Stimulated activated CD4-positive, alpha-beta T cell treated with anti-CD3 and anti-CD28 coated beads, Interleukin-12 subunit alpha, Interleukin-12 subunit beta, amount 100 ng/mL, for 4 hours (primary cell): Measurements from ENCODE around the gene ATP6V0B.
A peak's percentile ranks its signal among the peaks of the same experiment; 100 is the strongest.

Experiments used
- DNase-seq: peaks from one replicate; pipeline ENCODE4 v3.0.0-alpha.2; 2020

The ATP6V0B gene

GRCh38 chr1:43969746-43970466 is 4.9 kb upstream of the ATP6V0B start, which contains the start of gene DPH2:
DPH2 (plus strand) TSS chr1:43970010; CDS start chr1:43970176, 166 bp downstream.
- DNase-seq = peak; percentile 93

- DNase-seq = no peak
Observed at GRCh38 chr1:43970502-43970901, 4.3 kb upstream of the ATP6V0B start.

- no peak for DNase-seq
Observed at GRCh38 chr1:43970911-43971310, 3.8 kb upstream of the ATP6V0B start.

- no peak for DNase-seq
Observed at GRCh38 chr1:43971336-43971980, 3.3 kb upstream of the ATP6V0B start.

- no peak for DNase-seq
Observed at GRCh38 chr1:43973981-43974442, 748 bp upstream of the ATP6V0B start.

GRCh38 chr1:43975249-43975961 is 645 bp downstream of the ATP6V0B start:
- no peak for DNase-seq

- DNase-seq = no peak
Observed at GRCh38 chr1:43976045-43976444, 1.3 kb downstream of the ATP6V0B start.

- no peak for DNase-seq
Observed at GRCh38 chr1:43976890-43977289, 2.1 kb downstream of the ATP6V0B start.

- no peak for DNase-seq
Observed at GRCh38 chr1:43977376-43978263, 2.9 kb downstream of the ATP6V0B start.

GRCh38 chr1:43978264-43978550 is 3.4 kb downstream of the ATP6V0B start:
- DNase-seq = no peak

- peak; percentile 46 for DNase-seq
Observed at GRCh38 chr1:43978551-43979260, 3.9 kb downstream of the ATP6V0B start, which contains the start of gene B4GALT2. B4GALT2 (plus strand) TSS chr1:43979210; CDS start chr1:43981161, 1,951 bp downstream.

GRCh38 chr1:43979261-43979527 is 4.4 kb downstream of the ATP6V0B start:
- no peak for DNase-seq

- DNase-seq = peak; percentile 37
Observed at GRCh38 chr1:43979528-43980254, 4.9 kb downstream of the ATP6V0B start.

- DNase-seq = no peak
Observed at GRCh38 chr1:43980255-43981134, 5.7 kb downstream of the ATP6V0B start.

- DNase-seq = no peak
Observed at GRCh38 chr1:43981135-43981491, 6.4 kb downstream of the ATP6V0B start.

- no peak for DNase-seq
Observed at GRCh38 chr1:43981636-43982035, 6.9 kb downstream of the ATP6V0B start.

- DNase-seq = no peak
Observed at GRCh38 chr1:43982241-43982640, 7.5 kb downstream of the ATP6V0B start.

- DNase-seq = no peak
Observed at GRCh38 chr1:43982808-43983207, 8.0 kb downstream of the ATP6V0B start.

GRCh38 chr1:43983253-43983899 is 8.6 kb downstream of the ATP6V0B start:
- no peak for DNase-seq

- DNase-seq = no peak
Observed at GRCh38 chr1:43984855-43985254, 10.1 kb downstream of the ATP6V0B start.
